Endodermal cell (in vitro differentiated cells): ENCODE measurements around the gene USP53. TPM values are rescaled to one million over a fixed set of nuclear protein-coding genes. Genes with fewer than 3 reads are reported as not detected.

Source experiments
- DNase-seq: peaks from one replicate; pipeline ENCODE4 v3.0.0-alpha.2; 2017
- H3K27ac ChIP-seq: 2 replicates; pipeline ENCODE4 v1.5.1; 2013; ENCODE audit warnings: mild to moderate bottlenecking, low read depth, low read length, moderate library complexity
- H3K27me3 ChIP-seq: 2 replicates; pipeline ENCODE4 v1.6.1; 2013; ENCODE audit warnings: mild to moderate bottlenecking, low read length, moderate library complexity; ENCODE audit not compliant: insufficient read depth, control insufficient read depth, poor library complexity, severe bottlenecking
- H3K36me3 ChIP-seq: 2 replicates; pipeline ENCODE4 v1.7.0; 2013; ENCODE audit warnings: mild to moderate bottlenecking, low read length, moderate library complexity; ENCODE audit not compliant: control insufficient read depth, insufficient read depth
- H3K4me1 ChIP-seq: one replicate; pipeline ENCODE4 v1.7.0; 2013; ENCODE audit warnings: low read length; ENCODE audit not compliant: control insufficient read depth, insufficient read depth
- H3K4me3 ChIP-seq: 2 replicates; pipeline ENCODE4 v1.5.1; 2013; ENCODE audit warnings: mild to moderate bottlenecking, low read length, moderate library complexity
- H3K9ac ChIP-seq: 2 replicates; pipeline ENCODE4 v1.6.1; 2013; ENCODE audit warnings: mild to moderate bottlenecking, low read length, moderate library complexity; ENCODE audit not compliant: poor library complexity, severe bottlenecking; ENCODE audit errors: extremely low read depth
- H3K9me3 ChIP-seq: 2 replicates; pipeline ENCODE4 v1.6.1; 2013; ENCODE audit warnings: mild to moderate bottlenecking, low read length, moderate library complexity; ENCODE audit not compliant: control insufficient read depth
- H3K27ac Mint-ChIP-seq: 2 replicates; pipeline ENCODE4 v1.8.0; 2020; ENCODE audit warnings: mixed read lengths
- H3K27me3 Mint-ChIP-seq: 2 replicates; pipeline ENCODE4 v1.8.0; 2021; ENCODE audit warnings: mild to moderate bottlenecking, mixed read lengths; ENCODE audit not compliant: insufficient read depth
- H3K36me3 Mint-ChIP-seq: 2 replicates; pipeline ENCODE4 v1.8.0; 2020; ENCODE audit warnings: low read depth, mixed read lengths
- H3K4me1 Mint-ChIP-seq: 2 replicates; pipeline ENCODE4 v1.8.0; 2020; ENCODE audit warnings: mixed read lengths
- H3K4me3 Mint-ChIP-seq: 2 replicates; pipeline ENCODE4 v1.8.0; 2020; ENCODE audit warnings: mild to moderate bottlenecking, moderate library complexity, mixed read lengths
- H3K9me3 Mint-ChIP-seq: 2 replicates; pipeline ENCODE4 v1.8.0; 2020; ENCODE audit warnings: mild to moderate bottlenecking, mixed read lengths
- CTCF ChIP-seq: fragments of 200-600 bp; sonication (generic); conservative IDR thresholded peaks from 2 replicates; pipeline ENCODE4 v1.5.0; 2021; ENCODE audit warnings: antibody characterized with exemption, mild to moderate bottlenecking
- WGBS, 2 experiments: methylation state at CpG; one replicate each; pipeline versions ENCODE4 v1.1.5 to v1.1.7; 2013; ENCODE audit warnings: missing lambda C conversion rate in 2 of 2, mixed read lengths in 1 of 2; ENCODE audit not compliant: insufficient coverage in 1 of 2, insufficient read length in 1 of 2; 5-methylcytosine and 5-hydroxymethylcytosine counted together
- total RNA-seq, 2 donors: library from RNA; stranded (reverse); fragmentation: NEBNext Ultra II Directional in 1 of 2; extraction: Animal tissue kit (Norgen Biotek cat#: 25700) in 1 of 2; gene quantifications; 2 replicates in 1 of 2; 3 replicates in 1 of 2; pipeline ENCODE4 v1.2.1, GENCODE V29; 2021

Gene USP53
- total RNA-seq, 2 donors from 2014 or later: 32.6 to 60.8 TPM

DNA sequence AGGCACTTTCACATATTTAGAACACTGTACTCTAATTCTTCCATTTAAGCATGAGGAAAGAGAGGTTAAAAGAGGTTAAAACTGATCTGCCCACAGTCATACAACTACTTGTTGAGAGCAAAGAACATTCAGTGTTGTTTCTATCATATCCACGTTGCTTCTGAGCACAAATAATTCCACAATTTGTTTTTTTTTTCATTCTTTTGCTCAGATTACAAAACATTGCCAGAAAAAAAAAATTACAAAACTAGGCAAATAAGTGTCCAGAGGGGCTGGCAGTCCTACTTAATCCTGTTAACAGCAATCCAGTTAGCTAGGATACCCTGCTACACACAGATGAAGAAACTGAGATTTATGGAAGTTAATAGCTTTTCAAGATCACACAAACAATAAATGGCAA, 6.3 kb upstream of the USP53 start:
- H3K9ac ChIP-seq: no peak overlapping the region
- peaks cover 18% of the 10 kb centered on the region for H3K4me1 ChIP-seq
- Mint-ChIP-seq H3K36me3 (peaks cover 4% of the 10 kb centered on the region), H3K27me3 (no peaks in the 10 kb centered on the region), H3K4me3 (no peak overlapping the region), H3K27ac (no peak overlapping the region), H3K9me3 (peaks cover 20% of the 10 kb centered on the region), H3K4me1 (peaks cover 46% of the 10 kb centered on the region)
- no peak overlapping the region for H3K27ac ChIP-seq
- no peak for DNase-seq
- H3K36me3 ChIP-seq: no peaks in the 10 kb centered on the region
- no peak for TF ChIP-seq CTCF
- no peak overlapping the region for H3K4me3 ChIP-seq
- H3K9me3 ChIP-seq: no peaks in the 10 kb centered on the region
- H3K27me3 ChIP-seq: no peaks in the 10 kb centered on the region
- WGBS, 2 experiments: 83 to 100% methylated on average over 1 of the region's 1 CpG

- H3K4me3 ChIP-seq: no peak overlapping the region
- no peaks in the 10 kb centered on the region for H3K36me3 ChIP-seq
- H3K4me1 ChIP-seq: peaks cover 18% of the 10 kb centered on the region
- Mint-ChIP-seq H3K9me3 (peaks cover 11% of the 10 kb centered on the region), H3K27ac (no peak overlapping the region), H3K36me3 (peaks cover 4% of the 10 kb centered on the region), H3K4me3 (no peak overlapping the region), H3K27me3 (no peaks in the 10 kb centered on the region), H3K4me1 (peaks cover 51% of the 10 kb centered on the region)
- H3K27me3 ChIP-seq: no peaks in the 10 kb centered on the region
- H3K9me3 ChIP-seq: no peaks in the 10 kb centered on the region
- no peak overlapping the region for H3K9ac ChIP-seq
- TF ChIP-seq CTCF: no peak
- H3K27ac ChIP-seq: no peak overlapping the region
- WGBS, 2 experiments: 43 to 67% methylated on average over 1 of the region's 1 CpG
- DNase-seq: no peak
Observed at GRCh38 chr4:119207051-119207450, 5.5 kb upstream of the USP53 start.

DNA sequence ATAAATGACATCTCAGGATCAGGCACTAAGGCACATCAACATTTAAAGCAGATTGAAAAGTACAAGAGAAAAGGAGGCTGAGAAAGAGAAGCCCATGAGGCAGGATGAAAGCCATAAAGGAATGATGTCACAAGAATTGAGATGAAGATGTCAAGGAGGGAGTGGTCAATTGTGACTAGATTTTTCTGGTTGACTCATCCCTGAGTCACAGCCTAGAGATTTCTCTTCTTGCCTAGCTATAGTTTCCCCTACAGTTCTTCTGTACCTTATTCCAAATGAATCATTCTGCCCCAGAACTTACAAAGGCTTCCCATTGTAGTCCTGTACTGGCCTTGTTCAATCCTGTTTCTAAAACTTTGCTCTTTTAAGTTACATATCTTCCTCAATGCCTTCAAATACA, 3.4 kb upstream of the USP53 start:
- no peaks in the 10 kb centered on the region for H3K9me3 ChIP-seq
- no peak for TF ChIP-seq CTCF
- Mint-ChIP-seq H3K9me3 (no peaks in the 10 kb centered on the region), H3K27me3 (no peaks in the 10 kb centered on the region), H3K4me3 (no peak overlapping the region), H3K36me3 (no peaks in the 10 kb centered on the region), H3K4me1 (peaks cover 51% of the 10 kb centered on the region), H3K27ac (peak overlapping the region; percentile 14)
- H3K36me3 ChIP-seq: no peaks in the 10 kb centered on the region
- no peak overlapping the region for H3K4me3 ChIP-seq
- no peak for DNase-seq
- no peaks in the 10 kb centered on the region for H3K27me3 ChIP-seq
- H3K9ac ChIP-seq: no peak overlapping the region
- no peak overlapping the region for H3K27ac ChIP-seq
- peaks cover 18% of the 10 kb centered on the region for H3K4me1 ChIP-seq
